ENCODE data around the gene AGAP2.
"Not testable (repeated sequence)": the region's sequence is repeated elsewhere in the genome, so short reads cannot be mapped to it uniquely, and the experiment has no call there.

AGAP2 gene

GRCh38 chr12:57679697-57680096 lies 58.8 kb downstream of the AGAP2 start:
- Histone ChIP-seq H3K36me3 (ENCODE audit: insufficient read depth, low read length) (no peaks in the 10 kb centered on the region), H3K27me3 (ENCODE audit: insufficient read depth, low read length, poor library complexity, severe bottlenecking) (no peaks in the 10 kb centered on the region), H3F3A (ENCODE audit: low read depth) (no peaks in the 10 kb centered on the region), H4K20me1 (ENCODE audit: insufficient read depth, low read length, poor library complexity, severe bottlenecking) (no peaks in the 10 kb centered on the region), H3K9ac (ENCODE audit: low read depth, low read length, poor library complexity, severe bottlenecking) (no peak overlapping the region), H3K4me1 (ENCODE audit: insufficient read depth, low read length, poor library complexity, severe bottlenecking) (no peaks in the 10 kb centered on the region), H3K9me2 (replicated peaks; ENCODE audit: low read depth, low read length) (no peaks in the 10 kb centered on the region), H2AFZ (ENCODE audit: low read length) (no peak overlapping the region), H3K79me2 (ENCODE audit: insufficient read depth, low read length) (no peaks in the 10 kb centered on the region), H3K4me2 (ENCODE audit: low read depth, low read length, poor library complexity, severe bottlenecking) (no peak overlapping the region), H3K9me3 (ENCODE audit: insufficient read depth, low read depth, low read length) (no peaks in the 10 kb centered on the region; the same call in 1 of the 2 replicates), H3K4me3 (ENCODE audit: low read length, poor library complexity, severe bottlenecking) (no peak overlapping the region)
- TF ChIP-seq EZH2phosphoT487 (IDR thresholded peaks at IDR 0.05; ENCODE audit: borderline replicate concordance), result no peak
- TF ChIP-seq CTCF (conservative IDR thresholded peaks at IDR 0.05; ENCODE audit: low read length), result no peak

GRCh38 chr12:57677947-57678346 lies 60.6 kb downstream of the AGAP2 start:
- H3K4me1 ChIP-seq (ENCODE audit: insufficient read depth, low read length, poor library complexity, severe bottlenecking); H3K4me3 ChIP-seq (ENCODE audit: low read length, poor library complexity, severe bottlenecking); H3K9me3 ChIP-seq (ENCODE audit: insufficient read depth, low read depth, low read length); H3K4me2 ChIP-seq (ENCODE audit: low read depth, low read length, poor library complexity, severe bottlenecking); H3K79me2 ChIP-seq (ENCODE audit: insufficient read depth, low read length); H3K27me3 ChIP-seq (ENCODE audit: insufficient read depth, low read length, poor library complexity, severe bottlenecking); H3F3A ChIP-seq (ENCODE audit: low read depth); H3K9ac ChIP-seq (ENCODE audit: low read depth, low read length, poor library complexity, severe bottlenecking); H2AFZ ChIP-seq (ENCODE audit: low read length); H3K9me2 ChIP-seq (replicated peaks; ENCODE audit: low read depth, low read length); H4K20me1 ChIP-seq (ENCODE audit: insufficient read depth, low read length, poor library complexity, severe bottlenecking); H3K36me3 ChIP-seq (ENCODE audit: insufficient read depth, low read length): not testable (repeated sequence)

- Histone ChIP-seq H3K27me3 (ENCODE audit: insufficient read depth, low read length, poor library complexity, severe bottlenecking) (no peaks in the 10 kb centered on the region), H4K20me1 (ENCODE audit: insufficient read depth, low read length, poor library complexity, severe bottlenecking) (no peaks in the 10 kb centered on the region), H3K36me3 (ENCODE audit: insufficient read depth, low read length) (no peaks in the 10 kb centered on the region), H3F3A (ENCODE audit: low read depth) (no peaks in the 10 kb centered on the region), H3K9ac (ENCODE audit: low read depth, low read length, poor library complexity, severe bottlenecking) (no peak overlapping the region), H3K79me2 (ENCODE audit: insufficient read depth, low read length) (no peaks in the 10 kb centered on the region), H3K4me3 (ENCODE audit: low read length, poor library complexity, severe bottlenecking) (no peak overlapping the region), H3K9me2 (replicated peaks; ENCODE audit: low read depth, low read length) (no peaks in the 10 kb centered on the region), H3K4me2 (ENCODE audit: low read depth, low read length, poor library complexity, severe bottlenecking) (no peak overlapping the region), H3K9me3 (ENCODE audit: insufficient read depth, low read depth, low read length) (no peaks in the 10 kb centered on the region), H2AFZ (ENCODE audit: low read length) (no peak overlapping the region), H3K4me1 (ENCODE audit: insufficient read depth, low read length, poor library complexity, severe bottlenecking) (no peaks in the 10 kb centered on the region)
- TF ChIP-seq EZH2phosphoT487 (IDR thresholded peaks at IDR 0.05; ENCODE audit: borderline replicate concordance), result no peak
- no peak for TF ChIP-seq CTCF (conservative IDR thresholded peaks at IDR 0.05; ENCODE audit: low read length)
Measured at GRCh38 chr12:57674691-57675090, 63.9 kb downstream of the AGAP2 start.

Measured in Loucy (cell line).